ENCODE results near the gene CHMP6. TPM values are rescaled to one million over a fixed set of nuclear protein-coding genes. Genes with fewer than 3 reads are reported as not detected.

Gene CHMP6
- total RNA-seq, 3 donors from 2014 or later: 18.6 to 30.2 (median 27.7) TPM

- H3K4me1 ChIP-seq: peaks cover 23 to 33% of the 10 kb centered on the region in 2 donors
- TF ChIP-seq POLR2AphosphoS5 (IDR thresholded peaks at IDR 0.05) (no peak), CTCF (IDR thresholded peaks at IDR 0.05) (no peak), POLR2A (IDR thresholded peaks at IDR 0.05) (no peak)
- H3K9me3 ChIP-seq: no peaks in the 10 kb centered on the region
- H3K36me3 ChIP-seq: no peaks in the 10 kb centered on the region
- peak overlapping the region in 1 of 2 donors; percentile 92 for H3K27ac ChIP-seq
- H3K27me3 ChIP-seq: no peaks in the 10 kb centered on the region
- H3K4me3 ChIP-seq: no peak overlapping the region
- no peak for DNase-seq (ENCODE audit: low spot score in 2 of 2)
- intact Hi-C loops (cut with DNase I; ENCODE audit: low total_unique reads): no loop called here
These were observed 57.3 kb downstream of the CHMP6 start for GRCh38 chr17:81048827-81049371.

DNA sequence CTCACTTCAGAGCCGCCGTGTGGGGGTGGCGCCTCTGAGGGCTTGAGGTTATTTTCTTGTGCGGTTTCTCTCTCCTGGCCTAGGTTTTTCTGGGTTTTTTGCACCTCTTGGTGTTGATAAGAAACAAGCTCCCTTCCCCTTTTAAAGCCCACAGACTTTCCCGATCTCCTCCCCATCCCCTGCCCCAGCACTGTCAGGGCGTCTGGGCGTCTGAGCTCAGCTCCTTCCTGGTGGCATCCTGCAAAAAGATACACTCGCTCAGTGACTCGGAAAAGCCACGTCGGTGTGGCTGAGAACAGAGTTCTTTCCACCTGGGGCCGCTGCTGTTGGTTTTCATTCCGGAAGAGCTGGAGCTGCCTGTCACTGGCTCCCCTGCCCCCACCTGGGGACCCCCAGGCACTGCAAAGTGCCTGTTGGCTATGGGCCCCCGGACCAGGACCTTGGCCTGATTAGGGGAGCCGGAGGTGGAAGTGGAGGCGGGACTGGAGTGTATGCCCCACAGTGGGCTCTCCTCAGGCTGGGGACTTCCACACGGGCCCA lies 57.8 kb downstream of the CHMP6 start:
- H3K4me1 ChIP-seq: peaks cover 23 to 30% of the 10 kb centered on the region in 2 donors
- H3K27me3 ChIP-seq: no peaks in the 10 kb centered on the region
- H3K9me3 ChIP-seq: no peaks in the 10 kb centered on the region
- H3K27ac ChIP-seq: peak overlapping the region; percentile 92
- peak overlapping the region in 2 of 3 donors; percentile 20 to 54 for H3K4me3 ChIP-seq
- intact Hi-C loops (cut with DNase I; ENCODE audit: low total_unique reads): no loop called here
- H3K36me3 ChIP-seq: no peaks in the 10 kb centered on the region
- DNase-seq (ENCODE audit: low spot score in 2 of 2): no peak
- TF ChIP-seq POLR2A (IDR thresholded peaks at IDR 0.05) (no peak), POLR2AphosphoS5 (IDR thresholded peaks at IDR 0.05) (no peak), CTCF (IDR thresholded peaks at IDR 0.05) (no peak)

Other genes starting within 250 kb of the CHMP6 start
- 10 to 100 TPM; 21.0 to 47.0 (median 37.6) TPM for gene BAIAP2, start 43.3 kb downstream of the CHMP6 start, total RNA-seq
- gene PVALEF, start 173.7 kb downstream of the CHMP6 start, total RNA-seq: not detected
- gene AATK, start 174.4 kb downstream of the CHMP6 start, total RNA-seq: under 1 TPM; under 0.01 to 0.98 (median 0.73) TPM
- gene CEP131, start 231.1 kb downstream of the CHMP6 start, total RNA-seq: 10 to 100 TPM in 1 of 3 donors, 1 to 10 TPM in 2; 6.9 to 12.8 (median 9.7) TPM
- 10 to 100 TPM; 33.9 to 54.3 (median 36.4) TPM for gene TEPSIN, start 247.2 kb downstream of the CHMP6 start, total RNA-seq
- gene NDUFAF8, start 247.5 kb downstream of the CHMP6 start, total RNA-seq: 10 to 100 TPM; 34.2 to 39.7 (median 35.2) TPM

Data from breast epithelium (tissue), 4 donors.